Left hindlimb (tissue), 1 donor: ENCODE data around the gene ATXN1.

Source experiments
- DNase-seq: peaks from one replicate; pipeline ENCODE4 v3.0.0-alpha.2; 2018

The ATXN1 gene

GRCh38 chr6:16761471-16762267, 409 bp upstream of the ATXN1 start:
- DNase-seq: peak; percentile 92

GRCh38 chr6:16759646-16760515, 1.4 kb downstream of the ATXN1 start:
- peak; percentile 93 for DNase-seq

GRCh38 chr6:16759181-16759645, 2.0 kb downstream of the ATXN1 start:
- DNase-seq: peak; percentile 41

- peak; percentile 43 for DNase-seq
These were observed 2.9 kb downstream of the ATXN1 start for GRCh38 chr6:16758163-16758975.

- no peak for DNase-seq
These were observed 3.9 kb downstream of the ATXN1 start for GRCh38 chr6:16757332-16757731.

- DNase-seq: no peak
These were observed 4.5 kb downstream of the ATXN1 start for GRCh38 chr6:16756660-16757255.

GRCh38 chr6:16755544-16755943, 5.7 kb downstream of the ATXN1 start:
- no peak for DNase-seq

GRCh38 chr6:16754876-16755275, 6.4 kb downstream of the ATXN1 start:
- DNase-seq: no peak

- no peak for DNase-seq
These were observed 7.0 kb downstream of the ATXN1 start for GRCh38 chr6:16754274-16754673.

- DNase-seq: no peak
These were observed 7.9 kb downstream of the ATXN1 start for GRCh38 chr6:16753341-16753740.

- DNase-seq: no peak
These were observed 8.9 kb downstream of the ATXN1 start for GRCh38 chr6:16752206-16752866.

- no peak for DNase-seq
These were observed 9.9 kb downstream of the ATXN1 start for GRCh38 chr6:16751251-16751946.

- DNase-seq: no peak
These were observed 10.7 kb downstream of the ATXN1 start for GRCh38 chr6:16750566-16750965.

GRCh38 chr6:16749516-16750485, 11.5 kb downstream of the ATXN1 start:
- no peak for DNase-seq

- no peak for DNase-seq
These were observed 13.3 kb downstream of the ATXN1 start for GRCh38 chr6:16748025-16748319.

GRCh38 chr6:16747232-16748024, 13.8 kb downstream of the ATXN1 start:
- no peak for DNase-seq

- no peak for DNase-seq
These were observed 14.4 kb downstream of the ATXN1 start for GRCh38 chr6:16746812-16747211.

- DNase-seq: no peak
These were observed 14.9 kb downstream of the ATXN1 start for GRCh38 chr6:16746401-16746800.

- no peak for DNase-seq
These were observed 17.5 kb downstream of the ATXN1 start for GRCh38 chr6:16743664-16744210.
